Hematopoietic multipotent progenitor cell treated with erythropoietin and hydrocortisone succinate and interleukin-3 and kit ligand, for 8 days (in vitro differentiated cells): ENCODE results near the gene PKP2.

Experiments used
- DNase-seq: peaks from one replicate; pipeline ENCODE4 v3.0.0-alpha.2; 2015

The PKP2 gene

GRCh38 chr12:32896432-32897280 lies at the start of gene PKP2:
PKP2 (minus strand) TSS chr12:32896777; CDS start chr12:32896731, 46 bp downstream.
- no peak for DNase-seq

- no peak for DNase-seq
These were observed 47.6 kb upstream of the PKP2 start for GRCh38 chr12:32944195-32944594.

GRCh38 chr12:32939801-32940200 lies 43.2 kb upstream of the PKP2 start:
- DNase-seq = no peak

- no peak for DNase-seq
These were observed 30.4 kb upstream of the PKP2 start for GRCh38 chr12:32926963-32927362.

GRCh38 chr12:32926356-32926755 lies 29.8 kb upstream of the PKP2 start:
- DNase-seq = no peak

GRCh38 chr12:32922546-32923297 lies 26.1 kb upstream of the PKP2 start:
- DNase-seq = no peak

- no peak for DNase-seq
These were observed 24.8 kb upstream of the PKP2 start for GRCh38 chr12:32921397-32921796.

- DNase-seq = no peak
These were observed 24.0 kb upstream of the PKP2 start for GRCh38 chr12:32920506-32921085.

GRCh38 chr12:32918890-32919801 lies 22.6 kb upstream of the PKP2 start:
- no peak for DNase-seq

- no peak for DNase-seq
These were observed 20.6 kb upstream of the PKP2 start for GRCh38 chr12:32917094-32917611.

GRCh38 chr12:32907898-32908476 lies 11.4 kb upstream of the PKP2 start:
- no peak for DNase-seq

GRCh38 chr12:32907166-32907565 lies 10.6 kb upstream of the PKP2 start:
- DNase-seq = no peak

GRCh38 chr12:32906399-32907165 lies 10.0 kb upstream of the PKP2 start:
- no peak for DNase-seq

GRCh38 chr12:32903763-32904162 lies 7.2 kb upstream of the PKP2 start:
- no peak for DNase-seq

- no peak for DNase-seq
These were observed 6.7 kb upstream of the PKP2 start for GRCh38 chr12:32903318-32903717.

- DNase-seq = no peak
These were observed 5.9 kb upstream of the PKP2 start for GRCh38 chr12:32902287-32902997.

- no peak for DNase-seq
These were observed 5.0 kb upstream of the PKP2 start for GRCh38 chr12:32901553-32901952.

GRCh38 chr12:32897687-32898573 lies 1.4 kb upstream of the PKP2 start:
- DNase-seq = no peak

GRCh38 chr12:32897281-32897610 lies 669 bp upstream of the PKP2 start:
- DNase-seq = no peak
